Body of pancreas (tissue), 4 donors: ENCODE measurements around the gene DCUN1D4. TPM values are rescaled to one million over a fixed set of nuclear protein-coding genes. Genes with fewer than 3 reads are reported as not detected.

ENCODE experiments used
- ATAC-seq: fragments of 150-250 bp; one replicate; pipeline ENCODE4 v1.9.1; 2016
- DNase-seq, 4 donors: peaks; one replicate each; pipeline ENCODE4 v3.0.0-alpha.2; 2019
- H3K27ac ChIP-seq, 4 donors: fragments of 200-600 bp; sonication (generic); 1 replicate in 3 of 4; 2 replicates in 1 of 4; pipeline versions ENCODE4 v1.5.1 to v1.6.1; 2016 to 2019; ENCODE audit warnings: mild to moderate bottlenecking in 1 of 4, mixed read lengths in 1 of 4, moderate library complexity in 1 of 4
- H3K27me3 ChIP-seq, 2 donors: fragments of 200-600 bp; sonication (generic); one replicate each; pipeline ENCODE4 v1.6.0; 2016; ENCODE audit warnings: mild to moderate bottlenecking in 1 of 2
- H3K36me3 ChIP-seq, 2 donors: fragments of 200-600 bp; sonication (generic); replicated peaks in 1 of 2; 2 replicates each; pipeline ENCODE4 v1.5.1; 2016; ENCODE audit warnings: low read depth in 2 of 2; ENCODE audit not compliant: insufficient read depth in 1 of 2
- H3K4me1 ChIP-seq: fragments of 200-600 bp; sonication (generic); one replicate; pipeline ENCODE4 v1.6.0; 2016
- H3K4me3 ChIP-seq, 2 donors: fragments of 200-600 bp; sonication (generic); 1 replicate in 1 of 2; 2 replicates in 1 of 2; pipeline ENCODE4 v1.5.1; 2016 to 2019
- H3K9me3 ChIP-seq, 3 donors: fragments of 200-600 bp; sonication (generic); 1 replicate in 2 of 3; 2 replicates in 1 of 3; pipeline ENCODE4 v1.5.1; 2016
- CTCF ChIP-seq, 7 experiments: fragments of 450-650 bp in 4 of 7; fragments of 200-600 bp in 3 of 7; sonication (generic) in 3 of 7; IDR thresholded peaks; one replicate each; pipeline ENCODE4 v1.5.1; 2016 to 2019; ENCODE audit warnings: antibody characterized with exemption in 7 of 7
- POLR2A ChIP-seq, 3 donors: fragments of 450-650 bp; IDR thresholded peaks; one replicate each; pipeline ENCODE4 v1.6.1; 2016; ENCODE audit warnings: antibody characterized with exemption in 3 of 3, mild to moderate bottlenecking in 2 of 3
- WGBS, 2 donors: methylation state at CpG; one replicate each; pipeline ENCODE4 v1.1.5; 2017; 5-methylcytosine and 5-hydroxymethylcytosine counted together
- intact Hi-C: fragments of 100-400 bp; cut with DNase I; formaldehyde crosslinking; loops from one replicate; pipeline ENCODE4 v1.15.1; 2023
- total RNA-seq, 2 donors: library from RNA; depleted of rRNA; stranded (reverse); fragments of >200 nt; gene quantifications; one replicate each; pipeline ENCODE4 v1.1.0, GENCODE V29; 2016

DCUN1D4 gene
- total RNA-seq, 2 donors from 2014 or later = 26.7 to 38.7 TPM

- Histone ChIP-seq H3K9me3 (no peaks in the 10 kb centered on the region), H3K27me3 (no peaks in the 10 kb centered on the region), H3K27ac (no peak overlapping the region), H3K4me1 (no peaks in the 10 kb centered on the region), H3K36me3 (no peaks in the 10 kb centered on the region), H3K4me3 (no peak overlapping the region)
- DNase-seq (peak; percentile 69 to 82 (median 74)), ATAC-seq (peak; percentile 78)
- 14 to 18% methylated on average over 3 of the region's 3 CpGs for WGBS, 2 donors
- TF ChIP-seq CTCF (IDR thresholded peaks at IDR 0.05) (peak; percentile 48 to 83 (median 75)), POLR2A (IDR thresholded peaks at IDR 0.05) (no peak)
- intact Hi-C loops = no loop called here
Observed at GRCh38 chr4:51831133-51831532, 11.8 kb upstream of the DCUN1D4 start.

DNA sequence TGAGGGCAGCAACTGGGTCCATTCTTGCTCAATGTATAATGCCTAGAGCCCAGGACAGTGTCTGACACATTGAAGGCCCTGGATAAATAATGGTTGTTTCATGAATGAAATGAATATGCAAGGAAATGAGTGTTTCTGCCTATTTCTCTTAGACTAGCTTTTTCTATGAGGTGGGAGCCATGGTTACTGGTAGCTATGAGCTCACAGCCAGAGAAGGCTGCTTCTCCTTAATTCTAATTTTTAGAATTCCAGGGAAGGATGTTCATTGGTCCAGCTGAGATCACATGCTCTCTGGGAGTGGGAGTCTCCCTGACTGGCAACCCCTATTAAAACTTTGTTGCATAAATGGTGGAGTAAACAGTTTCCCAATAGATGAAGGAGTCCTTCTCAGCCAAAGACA, 9.7 kb upstream of the DCUN1D4 start:
- H3K4me3 ChIP-seq = no peak overlapping the region
- ATAC-seq = no peak
- TF ChIP-seq CTCF (IDR thresholded peaks at IDR 0.05) (no peak), POLR2A (IDR thresholded peaks at IDR 0.05) (no peak)

DNA sequence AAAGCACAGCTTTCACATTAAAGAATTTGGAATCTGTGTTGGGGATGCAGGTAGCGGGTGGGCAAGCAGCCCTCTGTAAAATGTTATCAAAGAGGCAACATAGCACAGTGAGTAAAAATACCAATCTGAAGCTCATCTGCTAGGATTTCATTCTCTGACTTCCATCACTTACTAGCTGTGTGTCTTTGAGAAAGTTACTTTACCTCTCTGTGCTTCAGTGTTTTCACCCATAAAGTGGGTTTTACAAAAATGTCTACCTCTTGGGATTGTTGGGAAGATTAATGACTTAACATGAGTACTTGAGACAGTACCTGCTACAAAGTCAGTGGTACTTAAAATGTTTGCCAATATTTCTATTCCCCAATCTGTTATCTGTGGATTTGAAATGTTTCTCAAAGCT, 7.9 kb upstream of the DCUN1D4 start:
- H3K27ac ChIP-seq = no peak overlapping the region
- H3K9me3 ChIP-seq = no peaks in the 10 kb centered on the region
- H3K4me3 ChIP-seq = no peak overlapping the region
- 100% methylated on average over 1 of the region's 1 CpG for WGBS, 2 donors
- TF ChIP-seq POLR2A (IDR thresholded peaks at IDR 0.05) (no peak), CTCF (IDR thresholded peaks at IDR 0.05) (no peak)
- ATAC-seq (no peak), DNase-seq (no peak)
- H3K27me3 ChIP-seq = no peaks in the 10 kb centered on the region
- intact Hi-C loops = no loop called here
- H3K4me1 ChIP-seq = no peaks in the 10 kb centered on the region
- H3K36me3 ChIP-seq = no peaks in the 10 kb centered on the region

More for the DNA sequence above, 9.7 kb upstream of the DCUN1D4 start:
- intact Hi-C loops = no loop called here
- H3K9me3 ChIP-seq = no peaks in the 10 kb centered on the region
- no peaks in the 10 kb centered on the region for H3K4me1 ChIP-seq
- no peak overlapping the region for H3K27ac ChIP-seq
- no peak for DNase-seq
- no peaks in the 10 kb centered on the region for H3K27me3 ChIP-seq
- no peaks in the 10 kb centered on the region for H3K36me3 ChIP-seq

DNA sequence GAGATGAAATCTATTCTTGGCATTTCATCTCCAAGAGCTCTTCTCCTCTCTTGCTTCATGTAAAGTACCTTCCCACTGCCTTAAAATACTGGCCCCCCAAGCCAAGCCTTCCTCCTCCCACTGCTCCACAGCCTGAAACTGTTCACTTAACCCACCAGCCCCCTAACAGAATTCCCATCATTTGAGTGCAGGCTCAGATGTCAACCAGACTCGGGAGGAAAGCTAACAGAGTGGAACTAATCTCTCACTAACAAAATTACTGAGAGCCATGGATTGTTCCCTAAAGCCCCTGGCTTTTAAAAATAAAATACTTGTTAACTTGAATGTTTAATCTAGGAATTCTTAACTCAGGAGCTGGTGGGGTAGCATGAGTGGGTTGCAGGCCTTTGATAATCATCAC, 7.1 kb upstream of the DCUN1D4 start:
- no peaks in the 10 kb centered on the region for H3K4me1 ChIP-seq
- no peaks in the 10 kb centered on the region for H3K27me3 ChIP-seq
- intact Hi-C loops = no loop called here
- TF ChIP-seq POLR2A (IDR thresholded peaks at IDR 0.05) (no peak), CTCF (IDR thresholded peaks at IDR 0.05) (no peak)
- no peaks in the 10 kb centered on the region for H3K36me3 ChIP-seq
- ATAC-seq = no peak
- no peaks in the 10 kb centered on the region for H3K9me3 ChIP-seq
- no peak overlapping the region for H3K4me3 ChIP-seq
- 48 to 59% methylated on average over 1 of the region's 1 CpG for WGBS, 2 donors
- H3K27ac ChIP-seq = no peak overlapping the region
- no peak for DNase-seq

GRCh38 chr4:51836549-51836948, 6.4 kb upstream of the DCUN1D4 start:
- WGBS, 2 donors = 65 to 69% methylated on average over 4 of the region's 4 CpGs
- Histone ChIP-seq H3K4me1 (no peaks in the 10 kb centered on the region), H3K27ac (no peak overlapping the region), H3K9me3 (no peaks in the 10 kb centered on the region), H3K36me3 (no peaks in the 10 kb centered on the region), H3K27me3 (no peaks in the 10 kb centered on the region), H3K4me3 (no peak overlapping the region)
- DNase-seq (no peak), ATAC-seq (no peak)
- TF ChIP-seq CTCF (IDR thresholded peaks at IDR 0.05) = no peak
- no peak for TF ChIP-seq POLR2A (IDR thresholded peaks at IDR 0.05)
- intact Hi-C loops = no loop called here
